Fibroblast of lung (primary cell): ENCODE data around the gene GATA5. TPM values are rescaled to one million over a fixed set of nuclear protein-coding genes. Genes with fewer than 3 reads are reported as not detected.

Experiments
- DNase-seq, 2 donors: peaks; one replicate each; pipeline versions ENCODE4 v3.0.0 to v3.0.0-alpha.2; 2010; ENCODE audit warnings: low read depth in 2 of 2
- H2AFZ ChIP-seq: 2 replicates; pipeline ENCODE4 v1.5.1; 2012; ENCODE audit warnings: low read length, control low read depth, inconsistent platforms
- H3K27ac ChIP-seq: 2 replicates; pipeline ENCODE4 v1.5.1; 2011; ENCODE audit warnings: low read length, control low read depth; ENCODE audit not compliant: insufficient read depth
- H3K27me3 ChIP-seq: 2 replicates; pipeline ENCODE4 v1.5.1; 2011; ENCODE audit warnings: mild to moderate bottlenecking, low read length; ENCODE audit not compliant: control insufficient read depth, insufficient read depth
- H3K36me3 ChIP-seq: 2 replicates; pipeline ENCODE4 v1.5.1; 2011; ENCODE audit warnings: low read length; ENCODE audit not compliant: control insufficient read depth, insufficient read depth
- H3K4me1 ChIP-seq: 2 replicates; pipeline ENCODE4 v1.5.1; 2011; ENCODE audit warnings: low read length; ENCODE audit not compliant: control insufficient read depth, insufficient read depth; ENCODE audit errors: extremely low read depth
- H3K4me2 ChIP-seq: 2 replicates; pipeline ENCODE4 v1.5.1; 2011; ENCODE audit warnings: low read length, control low read depth; ENCODE audit not compliant: insufficient read depth; ENCODE audit errors: extremely low read depth
- H3K4me3 ChIP-seq, 4 experiments: fragments of 200-600 bp in 1 of 4; sonication (generic) in 1 of 4; replicated peaks in 1 of 4; 2 replicates each; pipeline ENCODE4 v1.5.1; 2011 to 2016; ENCODE audit warnings: low read length in 4 of 4, low read depth in 3 of 4, mild to moderate bottlenecking in 3 of 4, control low read depth in 2 of 4, inconsistent platforms in 1 of 4, mixed read lengths in 1 of 4; ENCODE audit not compliant: insufficient read depth in 1 of 4; ENCODE audit errors: control extremely low read depth in 1 of 4
- H3K79me2 ChIP-seq: 2 replicates; pipeline ENCODE4 v1.5.1; 2012; ENCODE audit warnings: mild to moderate bottlenecking, low read length, inconsistent platforms; ENCODE audit not compliant: control insufficient read depth, insufficient read depth
- H3K9ac ChIP-seq: 2 replicates; pipeline ENCODE4 v1.5.1; 2011; ENCODE audit warnings: mild to moderate bottlenecking, low read length, control low read depth; ENCODE audit not compliant: insufficient read depth
- H3K9me3 ChIP-seq: 2 replicates; pipeline ENCODE4 v1.5.1; 2012; ENCODE audit warnings: low read depth, low read length; ENCODE audit not compliant: control insufficient read depth, insufficient read depth
- H4K20me1 ChIP-seq: 2 replicates; pipeline ENCODE4 v1.5.1; 2011; ENCODE audit warnings: low read length; ENCODE audit not compliant: control insufficient read depth, insufficient read depth; ENCODE audit errors: extremely low read depth
- EZH2 ChIP-seq: IDR thresholded peaks from 2 replicates; pipeline ENCODE4 v1.5.1; 2012; ENCODE audit warnings: low read length, control low read depth, mild to moderate bottlenecking; ENCODE audit errors: missing control alignments
- polyA plus RNA-seq, 2 donors: library from polyadenylated mRNA; depleted of rRNA in 1 of 2; stranded (reverse) in 1 of 2; unstranded in 1 of 2; fragments of >200 nt; gene quantifications; 2 replicates each; pipeline ENCODE4 v1.2.1, GENCODE V29; 2011 to 2012; ENCODE audit warnings: missing spikeins in 1 of 2
- total RNA-seq: library from RNA; depleted of rRNA; stranded (reverse); fragments of >200 nt; gene quantifications from 2 replicates; pipeline ENCODE4 v1.2.1, GENCODE V29; 2014
- TF ChIP-seq, protein P1 (sequence below), 2 donors: IDR thresholded peaks in 1 of 2; conservative IDR thresholded peaks in 1 of 2; 1 replicate in 1 of 2; 2 replicates in 1 of 2; pipeline ENCODE4 v1.5.1; 2011 to 2012; ENCODE audit warnings: low read length in 2 of 2, control low read depth in 1 of 2, inconsistent platforms in 1 of 2, low read depth in 1 of 2, mild to moderate bottlenecking in 1 of 2

Gene GATA5
- total and polyA plus RNA-seq, 2 donors (not counting 1 experiment from before 2014, with no cell fraction given) = 0.02 to 0.83 TPM

DNA sequence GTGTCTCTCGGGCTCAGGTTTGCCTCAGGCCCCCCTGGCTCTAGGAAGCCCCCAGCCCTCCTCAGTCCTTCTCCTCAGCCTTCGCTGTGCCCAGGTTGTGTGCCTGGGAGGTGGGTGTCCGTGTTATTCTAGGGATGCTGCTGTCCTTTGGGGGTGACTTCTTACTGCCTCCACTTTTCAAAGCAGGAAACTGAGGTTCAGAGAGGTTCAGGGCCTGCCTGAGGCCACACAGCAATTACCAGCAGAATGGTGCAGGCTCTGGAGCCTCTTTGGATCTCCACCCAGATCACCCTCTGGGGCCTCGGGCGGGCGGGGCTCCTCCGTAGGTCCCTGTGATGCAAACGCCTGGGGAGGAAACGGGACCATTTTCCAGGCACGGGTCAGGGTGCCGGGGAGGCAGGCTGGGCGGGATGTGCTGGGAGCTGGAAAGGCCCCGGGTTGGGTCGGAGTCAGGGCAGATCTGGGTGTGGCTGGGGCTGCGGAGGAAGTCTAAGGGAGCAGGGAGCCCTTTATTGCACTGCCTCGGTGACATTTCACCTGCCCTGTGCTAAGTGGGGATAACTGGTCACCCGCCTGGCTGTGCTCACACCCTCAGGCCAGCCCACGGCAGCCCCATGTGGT, 23.2 kb downstream of the GATA5 start:
- Histone ChIP-seq H3K9ac (no peak overlapping the region), H2AFZ (no peak overlapping the region), H4K20me1 (no peaks in the 10 kb centered on the region), H3K4me1 (no peaks in the 10 kb centered on the region), H3K27ac (no peak overlapping the region), H3K79me2 (no peaks in the 10 kb centered on the region), H3K4me3 (no peak overlapping the region), H3K36me3 (no peaks in the 10 kb centered on the region), H3K4me2 (no peak overlapping the region), H3K27me3 (peaks cover 4% of the 10 kb centered on the region), H3K9me3 (no peaks in the 10 kb centered on the region)
- TF ChIP-seq EZH2 = no peak
- TF ChIP-seq, protein P1, sequence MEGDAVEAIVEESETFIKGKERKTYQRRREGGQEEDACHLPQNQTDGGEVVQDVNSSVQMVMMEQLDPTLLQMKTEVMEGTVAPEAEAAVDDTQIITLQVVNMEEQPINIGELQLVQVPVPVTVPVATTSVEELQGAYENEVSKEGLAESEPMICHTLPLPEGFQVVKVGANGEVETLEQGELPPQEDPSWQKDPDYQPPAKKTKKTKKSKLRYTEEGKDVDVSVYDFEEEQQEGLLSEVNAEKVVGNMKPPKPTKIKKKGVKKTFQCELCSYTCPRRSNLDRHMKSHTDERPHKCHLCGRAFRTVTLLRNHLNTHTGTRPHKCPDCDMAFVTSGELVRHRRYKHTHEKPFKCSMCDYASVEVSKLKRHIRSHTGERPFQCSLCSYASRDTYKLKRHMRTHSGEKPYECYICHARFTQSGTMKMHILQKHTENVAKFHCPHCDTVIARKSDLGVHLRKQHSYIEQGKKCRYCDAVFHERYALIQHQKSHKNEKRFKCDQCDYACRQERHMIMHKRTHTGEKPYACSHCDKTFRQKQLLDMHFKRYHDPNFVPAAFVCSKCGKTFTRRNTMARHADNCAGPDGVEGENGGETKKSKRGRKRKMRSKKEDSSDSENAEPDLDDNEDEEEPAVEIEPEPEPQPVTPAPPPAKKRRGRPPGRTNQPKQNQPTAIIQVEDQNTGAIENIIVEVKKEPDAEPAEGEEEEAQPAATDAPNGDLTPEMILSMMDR (conservative IDR thresholded peaks at IDR 0.05 in 1 of 2, IDR thresholded peaks at IDR 0.05 in 1 of 2; ENCODE audit: low read depth in 1 of 2, low read length in 2 of 2) = no peak
- DNase-seq = no peak

DNA sequence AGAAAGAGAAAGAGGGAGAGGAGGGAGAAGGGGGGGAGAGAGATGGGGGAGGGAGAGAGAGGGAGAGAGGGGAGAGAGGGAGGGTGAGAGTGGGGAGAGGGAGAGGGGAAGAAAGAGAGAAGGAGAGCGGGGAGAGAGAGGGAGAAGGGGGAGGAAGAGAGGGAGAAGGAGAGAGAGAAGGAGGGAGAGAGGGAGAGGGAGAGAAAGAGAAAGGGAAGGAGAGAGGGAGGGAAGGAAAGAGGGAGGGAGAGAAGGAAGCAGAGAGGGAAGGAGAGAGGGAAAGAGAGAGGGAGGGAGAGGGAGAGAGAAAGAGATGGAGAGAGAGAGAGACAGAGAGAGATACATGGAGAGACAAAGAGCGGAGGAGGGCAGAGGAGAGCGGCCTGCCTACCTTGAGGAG, 23.8 kb downstream of the GATA5 start:
- TF ChIP-seq EZH2 = no peak
- TF ChIP-seq, protein P1 (conservative IDR thresholded peaks at IDR 0.05 in 1 of 2, IDR thresholded peaks at IDR 0.05 in 1 of 2; ENCODE audit: low read depth in 1 of 2, low read length in 2 of 2) = no peak

DNA sequence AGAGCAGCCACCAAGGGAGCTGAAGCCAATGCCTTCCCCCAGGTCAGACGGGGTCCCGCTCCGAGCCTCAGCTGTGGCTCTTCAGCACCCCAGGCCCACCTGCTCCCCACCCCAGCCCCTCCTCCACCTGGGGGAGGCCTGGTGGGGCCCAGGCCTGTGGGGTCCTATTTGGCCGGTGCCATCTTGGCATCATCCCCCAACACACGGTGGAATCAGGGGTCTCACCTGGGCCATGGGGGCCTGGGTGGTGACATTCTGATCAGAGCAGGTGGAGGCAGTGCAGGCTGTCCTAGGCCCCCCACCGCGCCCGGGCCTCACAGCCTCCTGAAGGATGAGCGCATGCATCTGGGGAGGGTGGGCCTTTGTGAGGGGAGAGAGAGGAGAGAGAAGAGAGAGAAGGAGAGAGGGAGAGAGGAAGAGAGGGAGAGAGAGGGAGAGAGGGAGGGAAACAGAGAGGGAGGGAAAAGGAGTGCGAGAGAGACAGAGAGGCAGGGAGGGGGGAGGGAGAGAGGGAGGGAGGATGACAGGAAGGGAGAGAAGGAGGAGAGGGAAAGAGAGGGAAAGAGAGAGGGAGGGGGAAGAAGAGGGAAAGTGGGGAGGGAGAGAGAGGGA, 24.5 kb downstream of the GATA5 start:
- DNase-seq = no peak
- H3K4me2 ChIP-seq = no peak overlapping the region
- TF ChIP-seq, protein P1 (conservative IDR thresholded peaks at IDR 0.05 in 1 of 2, IDR thresholded peaks at IDR 0.05 in 1 of 2; ENCODE audit: low read depth in 1 of 2, low read length in 2 of 2) = no peak
- TF ChIP-seq EZH2 = no peak
- H3K79me2 ChIP-seq = no peaks in the 10 kb centered on the region
- no peak overlapping the region for H3K9ac ChIP-seq
- H3K27me3 ChIP-seq = peaks cover 4% of the 10 kb centered on the region
- no peak overlapping the region for H3K4me3 ChIP-seq
- no peak overlapping the region for H3K27ac ChIP-seq
- H3K36me3 ChIP-seq = no peaks in the 10 kb centered on the region
- H3K9me3 ChIP-seq = no peaks in the 10 kb centered on the region
- no peaks in the 10 kb centered on the region for H3K4me1 ChIP-seq
- no peaks in the 10 kb centered on the region for H4K20me1 ChIP-seq
- H2AFZ ChIP-seq = no peak overlapping the region

More for the DNA sequence above, 23.8 kb downstream of the GATA5 start:
- no peaks in the 10 kb centered on the region for H4K20me1 ChIP-seq
- H3K9me3 ChIP-seq = no peaks in the 10 kb centered on the region
- H3K9ac ChIP-seq = no peak overlapping the region
- no peak overlapping the region for H3K4me2 ChIP-seq
- H3K4me1 ChIP-seq = no peaks in the 10 kb centered on the region
- H3K27me3 ChIP-seq = peaks cover 4% of the 10 kb centered on the region
- no peak overlapping the region for H3K27ac ChIP-seq
- no peak for DNase-seq
- no peak overlapping the region for H2AFZ ChIP-seq
- H3K4me3 ChIP-seq = no peak overlapping the region
- H3K36me3 ChIP-seq = no peaks in the 10 kb centered on the region
- H3K79me2 ChIP-seq = no peaks in the 10 kb centered on the region
